Liver (tissue), 3 donors: ENCODE measurements around the gene DTL.

Source experiments
- EGR1 ChIP-seq, 2 donors: IDR thresholded peaks; 2 replicates each; pipeline ENCODE4 v1.6.1; 2016 to 2018; ENCODE audit warnings: antibody characterized with exemption in 2 of 2, low read depth in 2 of 2
- JUND ChIP-seq, 2 donors: IDR thresholded peaks; 2 replicates each; pipeline ENCODE4 v1.6.1; 2016; ENCODE audit warnings: antibody characterized with exemption in 2 of 2
- TAF1 ChIP-seq: conservative IDR thresholded peaks from 2 replicates; pipeline ENCODE4 v1.6.1; 2016; ENCODE audit warnings: antibody characterized with exemption, mild to moderate bottlenecking
- TF ChIP-seq, protein P1 (sequence below): fragments of 150-350 bp; IDR thresholded peaks from 2 replicates; pipeline ENCODE4 v1.5.1; 2017; ENCODE audit warnings: improper control_type of control experiment, low read depth, low read length; ENCODE audit not compliant: missing input control
- donor health status: healthy.
- donor health status: healthy.

DNA sequence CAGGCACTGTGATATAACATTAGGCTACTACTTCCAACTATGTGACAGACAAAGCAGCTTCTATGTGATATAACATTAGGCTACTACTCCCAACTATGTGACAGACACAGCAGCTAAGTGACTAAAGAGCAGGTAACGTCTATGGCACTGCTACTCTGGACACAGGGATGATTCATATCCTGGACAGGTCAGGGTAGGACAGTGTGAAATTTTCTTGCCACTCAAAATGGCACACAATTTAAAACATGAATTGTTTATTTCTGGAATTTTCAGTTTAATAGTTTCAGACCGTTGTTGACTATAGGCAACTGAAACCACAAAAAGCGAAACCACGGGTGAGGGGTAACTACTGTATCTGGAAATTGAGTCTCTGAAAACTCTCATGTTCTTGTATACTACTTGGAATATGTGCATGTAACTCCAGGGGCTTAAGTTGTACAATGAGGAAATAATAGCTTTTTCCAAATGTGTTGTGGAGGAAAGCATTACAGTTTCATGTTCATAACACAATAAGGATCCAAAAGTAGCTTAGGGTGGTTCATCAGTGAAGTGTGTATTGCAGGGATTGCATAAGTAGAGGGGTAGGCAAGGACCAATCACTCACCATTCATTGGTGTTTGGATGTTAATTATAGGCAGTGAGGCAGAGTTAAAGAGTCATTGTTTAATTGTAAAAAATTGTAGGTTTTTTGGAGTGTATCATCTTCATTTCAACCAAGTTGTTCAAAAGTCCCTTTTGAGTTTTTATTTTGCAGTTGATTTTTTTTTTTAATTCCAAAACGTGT lies 5.3 kb downstream of the DTL start:
- TF ChIP-seq JUND (IDR thresholded peaks at IDR 0.05) (no peak), EGR1 (IDR thresholded peaks at IDR 0.05; ENCODE audit: low read depth in 2 of 2) (no peak), TAF1 (no peak)
- TF ChIP-seq, protein P1, sequence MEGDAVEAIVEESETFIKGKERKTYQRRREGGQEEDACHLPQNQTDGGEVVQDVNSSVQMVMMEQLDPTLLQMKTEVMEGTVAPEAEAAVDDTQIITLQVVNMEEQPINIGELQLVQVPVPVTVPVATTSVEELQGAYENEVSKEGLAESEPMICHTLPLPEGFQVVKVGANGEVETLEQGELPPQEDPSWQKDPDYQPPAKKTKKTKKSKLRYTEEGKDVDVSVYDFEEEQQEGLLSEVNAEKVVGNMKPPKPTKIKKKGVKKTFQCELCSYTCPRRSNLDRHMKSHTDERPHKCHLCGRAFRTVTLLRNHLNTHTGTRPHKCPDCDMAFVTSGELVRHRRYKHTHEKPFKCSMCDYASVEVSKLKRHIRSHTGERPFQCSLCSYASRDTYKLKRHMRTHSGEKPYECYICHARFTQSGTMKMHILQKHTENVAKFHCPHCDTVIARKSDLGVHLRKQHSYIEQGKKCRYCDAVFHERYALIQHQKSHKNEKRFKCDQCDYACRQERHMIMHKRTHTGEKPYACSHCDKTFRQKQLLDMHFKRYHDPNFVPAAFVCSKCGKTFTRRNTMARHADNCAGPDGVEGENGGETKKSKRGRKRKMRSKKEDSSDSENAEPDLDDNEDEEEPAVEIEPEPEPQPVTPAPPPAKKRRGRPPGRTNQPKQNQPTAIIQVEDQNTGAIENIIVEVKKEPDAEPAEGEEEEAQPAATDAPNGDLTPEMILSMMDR = no peak
